Panc1 (cell line): ENCODE data around the gene AFDN.

Experiments used
- CTCF ChIP-seq: fragments of 450-650 bp; IDR thresholded peaks from 2 replicates; pipeline ENCODE4 v1.5.1; 2017; ENCODE audit warnings: mild to moderate bottlenecking
- SIN3A ChIP-seq: IDR thresholded peaks from 2 replicates; pipeline ENCODE4 v1.6.1; 2012; ENCODE audit warnings: low read depth, mild to moderate bottlenecking, low read length, moderate library complexity, borderline replicate concordance; ENCODE audit not compliant: insufficient read depth

GRCh38 chr6:167817016-167817415, 9.7 kb upstream of the AFDN start:
- TF ChIP-seq CTCF (no peak), SIN3A (no peak)
